Measurements from ENCODE around the gene TAF3.
A peak's percentile ranks its signal among the peaks of the same experiment; 100 is the strongest.

TAF3 gene

GRCh38 chr10:8045726-8046494, 227.6 kb downstream of the TAF3 start:
- DNase-seq (ENCODE audit: low read depth), result no peak

GRCh38 chr10:8047452-8048280, 229.4 kb downstream of the TAF3 start:
- DNase-seq (ENCODE audit: low read depth), result no peak

DNA sequence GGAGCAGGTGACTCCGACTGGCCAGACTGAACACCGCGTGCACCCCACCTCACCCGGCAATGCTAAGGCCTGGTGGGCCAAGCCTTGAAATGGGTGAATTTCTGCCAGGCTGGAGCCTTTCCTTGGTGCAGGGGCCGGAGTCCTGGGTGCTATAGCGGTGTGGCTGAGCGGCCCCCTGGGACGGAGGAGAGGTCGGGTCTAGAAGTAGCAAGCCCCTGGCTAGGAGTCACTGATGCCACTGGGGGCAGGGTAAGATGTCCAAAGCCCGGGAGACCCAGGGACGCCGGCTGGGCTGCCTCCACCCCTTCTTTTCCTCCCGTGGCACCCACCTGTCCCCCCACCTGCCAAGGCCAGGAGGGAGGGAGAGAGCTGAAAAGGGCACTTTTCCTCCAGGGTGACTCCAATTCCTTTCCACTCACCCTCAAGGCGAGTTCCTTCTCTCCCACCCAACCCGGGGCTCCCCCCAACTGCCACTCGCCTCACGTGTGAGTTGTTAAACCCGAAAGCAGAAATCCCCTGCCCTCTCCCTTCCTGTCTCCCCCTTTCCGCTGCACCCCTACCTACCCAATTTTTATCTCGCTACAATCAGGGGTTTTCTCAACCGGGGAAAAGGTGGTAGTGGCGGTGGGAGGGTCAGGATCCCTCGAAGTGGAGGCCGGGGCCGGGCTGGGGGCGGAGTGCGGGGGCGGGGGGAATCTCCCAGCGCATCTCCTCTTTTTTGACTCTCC, 230.1 kb downstream of the TAF3 start:
- DNase-seq (ENCODE audit: low read depth), result peak; percentile 30

DNA sequence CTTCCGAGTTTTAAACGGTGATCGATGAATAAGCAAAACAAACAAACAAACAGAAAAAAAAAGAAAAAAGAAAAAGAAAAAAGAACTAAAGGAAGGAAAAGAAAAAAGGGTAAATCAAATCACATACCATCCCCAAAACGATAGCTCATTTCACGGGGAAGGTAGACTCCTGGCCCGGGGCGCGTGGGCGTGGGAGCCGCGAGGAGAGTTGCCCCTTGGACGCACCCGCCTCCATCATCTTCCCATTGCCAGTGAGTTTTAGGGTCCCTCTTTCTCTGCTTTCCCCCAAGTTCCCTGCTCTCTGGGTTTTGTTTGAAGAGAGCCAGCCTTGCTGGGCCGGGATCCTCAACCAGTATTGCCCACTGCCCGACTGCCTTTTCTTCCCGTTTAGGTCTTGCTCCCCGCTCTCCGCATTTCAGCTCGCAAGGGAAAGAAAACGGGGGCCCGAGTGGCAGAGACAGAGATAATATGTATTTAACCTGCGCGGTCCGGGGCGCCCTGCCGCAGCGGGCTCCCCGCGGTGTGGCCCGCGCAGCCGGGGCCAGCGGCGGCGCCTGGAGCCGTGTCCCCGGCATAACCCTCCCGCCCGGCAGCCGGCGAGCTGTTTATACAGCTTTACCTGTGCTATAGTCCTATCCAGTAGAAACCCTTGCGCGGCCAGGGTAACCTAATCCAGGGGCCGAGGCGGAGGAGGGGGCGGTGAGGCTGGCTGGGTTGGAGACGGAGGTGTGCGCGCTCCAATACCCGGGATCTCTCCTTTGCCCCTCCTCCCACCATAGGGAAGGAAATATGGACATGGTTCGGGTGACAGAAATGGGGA, 230.9 kb downstream of the TAF3 start:
- DNase-seq (ENCODE audit: low read depth), result no peak

- DNase-seq (ENCODE audit: low read depth), result no peak
Measured at GRCh38 chr10:8049865-8050555, 231.7 kb downstream of the TAF3 start.

GRCh38 chr10:8050556-8051108, 232.3 kb downstream of the TAF3 start:
- DNase-seq (ENCODE audit: low read depth), result no peak

- no peak for DNase-seq (ENCODE audit: low read depth)
Measured at GRCh38 chr10:8051109-8051821, 233.0 kb downstream of the TAF3 start.

DNA sequence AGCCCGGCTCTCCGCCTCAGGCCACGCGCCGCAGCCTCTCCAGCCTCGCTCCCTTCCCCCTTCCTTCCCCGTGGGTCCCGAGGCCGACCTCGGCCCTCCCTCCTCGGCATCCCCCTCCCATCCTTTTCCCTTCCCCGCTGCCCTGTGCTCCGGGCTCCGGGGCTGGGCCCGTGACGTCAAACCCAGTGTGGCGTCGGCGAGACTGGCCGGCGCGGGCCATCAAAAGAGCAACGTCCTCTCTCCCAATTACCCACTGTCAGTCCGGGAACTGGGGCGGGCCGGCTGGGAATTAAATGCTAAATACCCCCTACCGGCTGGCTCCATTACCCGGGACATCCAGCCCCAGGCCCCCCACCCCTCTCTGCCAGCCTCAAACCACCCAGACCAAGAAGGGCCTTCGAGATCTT, 233.5 kb downstream of the TAF3 start:
- no peak for DNase-seq (ENCODE audit: low read depth)

- no peak for DNase-seq (ENCODE audit: low read depth)
Measured at GRCh38 chr10:8052341-8052955, 234.1 kb downstream of the TAF3 start.

- DNase-seq (ENCODE audit: low read depth), result no peak
Measured at GRCh38 chr10:8052956-8053445, 234.7 kb downstream of the TAF3 start.

- DNase-seq (ENCODE audit: low read depth), result peak; percentile 90
Measured at GRCh38 chr10:8053446-8054243, 235.3 kb downstream of the TAF3 start.

GRCh38 chr10:8054244-8054493, 235.9 kb downstream of the TAF3 start:
- no peak for DNase-seq (ENCODE audit: low read depth)

GRCh38 chr10:8054494-8055407, 236.4 kb downstream of the TAF3 start, which contains the start of gene GATA3:
Gene GATA3, plus strand, starts transcription at chr10:8054688. Its CDS starts 968 bp downstream, at chr10:8055656.
- peak; percentile 66 for DNase-seq (ENCODE audit: low read depth)

GRCh38 chr10:8055420-8056349, 237.4 kb downstream of the TAF3 start:
- no peak for DNase-seq (ENCODE audit: low read depth)

- no peak for DNase-seq (ENCODE audit: low read depth)
Measured at GRCh38 chr10:8056378-8056777, 238.1 kb downstream of the TAF3 start.

DNA sequence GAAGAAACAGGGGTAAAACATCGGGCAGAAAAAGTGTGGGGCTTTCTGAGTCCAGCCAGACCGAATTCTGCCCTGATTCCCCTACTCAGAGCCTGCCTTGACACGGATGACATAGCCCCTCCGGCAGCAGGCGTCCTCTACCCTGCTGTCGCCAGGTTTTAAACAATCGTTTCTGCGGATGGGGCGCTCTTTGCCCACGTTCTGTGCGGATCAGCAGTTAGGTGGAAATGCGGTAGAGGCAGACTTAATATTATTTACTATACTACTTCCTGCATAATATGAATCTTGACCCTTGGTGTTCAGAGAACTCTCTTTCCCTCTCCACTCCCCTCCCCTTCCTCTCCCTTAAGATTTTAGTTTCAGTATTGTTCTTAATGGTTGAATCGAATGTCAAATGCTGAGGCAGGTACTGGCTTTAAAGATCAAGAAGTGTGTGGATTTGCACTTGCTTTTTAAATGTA, 238.6 kb downstream of the TAF3 start:
- peak; percentile 41 for DNase-seq (ENCODE audit: low read depth)
